GM12878 (cell line): ENCODE results near the gene ZNF689. TPM values are rescaled to one million over a fixed set of nuclear protein-coding genes. Genes with fewer than 3 reads are reported as not detected.

Source experiments
- ATAC-seq: fragments of 200-7000 bp; cut with Tn5 transposase; 3 replicates; pipeline ENCODE4 v1.9.1; 2020; ENCODE audit warnings: mild to moderate bottlenecking, moderate library complexity
- BruUV-seq: library from RNA; stranded (reverse); fragments of 400-500 nt; replicated peaks from 2 replicates; lab custom pipeline; 2021; lab: Mats Ljungman, UMichigan
- CTCF ChIA-PET: fragments of 300-600 bp; sonication (Branson Sonifier 250); formaldehyde crosslinking; extraction: SDS; loops from one replicate; lab custom pipeline; 2021; ENCODE audit warnings: inconsistent platforms; lab: Yijun Ruan, JAX
- POLR2A ChIA-PET: fragments of 350-600 bp; formaldehyde crosslinking; extraction: SDS; loops from one replicate; lab custom pipeline; 2021; ENCODE audit warnings: inconsistent platforms; lab: Charles Lee
- RAD21 ChIA-PET: fragments of 300-600 bp; sonication (Branson Sonifier 250); formaldehyde crosslinking; loops from one replicate; lab custom pipeline; 2023; ENCODE audit warnings: antibody characterized with exemption; ENCODE audit not compliant: unreplicated experiment; lab: Charles Lee
- SMC1A ChIA-PET: fragments of 300-600 bp; sonication (Branson Sonifier 250); formaldehyde crosslinking; loops from one replicate; lab custom pipeline; 2023; ENCODE audit not compliant: unreplicated experiment, uncharacterized antibody; lab: Charles Lee
- DNase-seq: peaks from one replicate; pipeline ENCODE4 v3.0.0-alpha.2; 2011; ENCODE audit warnings: low read depth, low spot score
- FAIRE-seq: peaks from 3 replicates; lab custom pipeline; 2011; peaks lifted over from hg19 to GRCh38; lab: Jason Lieb, UNC
- H2AFZ ChIP-seq: 2 replicates; pipeline ENCODE4 v1.6.0; 2011; ENCODE audit warnings: low read depth, low read length, control low read depth; ENCODE audit not compliant: control insufficient read depth
- H3K27ac ChIP-seq: 2 replicates; pipeline ENCODE4 v1.5.1; 2011; ENCODE audit warnings: control low read depth; ENCODE audit not compliant: control insufficient read depth, insufficient read depth
- H3K27me3 ChIP-seq, 2 experiments: replicated peaks in 1 of 2; 2 replicates each; pipeline versions ENCODE4 v1.6.0 to v1.6.1; 2011; ENCODE audit warnings: low read length in 1 of 2; ENCODE audit not compliant: control insufficient read depth in 2 of 2, insufficient read depth in 2 of 2
- H3K36me3 ChIP-seq, 2 experiments: 2 replicates each; pipeline ENCODE4 v1.5.1; 2011; ENCODE audit warnings: low read length in 1 of 2; ENCODE audit not compliant: control insufficient read depth in 2 of 2, insufficient read depth in 2 of 2
- H3K4me1 ChIP-seq: 2 replicates; pipeline ENCODE4 v1.6.1; 2011; ENCODE audit warnings: mild to moderate bottlenecking, low read length, moderate library complexity, mixed read lengths; ENCODE audit not compliant: control insufficient read depth, insufficient read depth
- H3K4me2 ChIP-seq: 2 replicates; pipeline ENCODE4 v1.6.0; 2011; ENCODE audit warnings: control low read depth; ENCODE audit not compliant: control insufficient read depth, insufficient read depth
- H3K4me3 ChIP-seq: fragments of 200-600 bp; sonication (generic); 2 replicates; pipeline ENCODE4 v1.5.1; 2016
- H3K79me2 ChIP-seq: 2 replicates; pipeline ENCODE4 v1.6.0; 2011; ENCODE audit warnings: low read length; ENCODE audit not compliant: control insufficient read depth, insufficient read depth
- H3K9ac ChIP-seq: 2 replicates; pipeline ENCODE4 v1.8.0; 2011; ENCODE audit warnings: low read length, control low read depth, mixed read lengths; ENCODE audit not compliant: control insufficient read depth, insufficient read depth
- H3K9me3 ChIP-seq: replicated peaks from 3 replicates; pipeline ENCODE4 v1.5.1; 2011; ENCODE audit warnings: mild to moderate bottlenecking, low read length; ENCODE audit not compliant: control insufficient read depth, insufficient read depth
- H4K20me1 ChIP-seq: 2 replicates; pipeline ENCODE4 v1.6.0; 2011; ENCODE audit not compliant: control insufficient read depth, insufficient read depth
- CREB1 ChIP-seq: IDR thresholded peaks from 2 replicates; pipeline ENCODE4 v1.6.1; 2012; ENCODE audit warnings: low read depth, mild to moderate bottlenecking, inconsistent platforms
- E2F8 ChIP-seq: fragments of 450-650 bp; IDR thresholded peaks from 2 replicates; pipeline ENCODE4 v1.6.1; 2018; ENCODE audit warnings: mild to moderate bottlenecking, low read depth, moderate library complexity; ENCODE audit not compliant: partially characterized antibody
- IKZF1 ChIP-seq: fragments of 450-650 bp; conservative IDR thresholded peaks from 2 replicates; pipeline ENCODE4 v1.6.1; 2017; ENCODE audit warnings: antibody characterized with exemption, mild to moderate bottlenecking
- IKZF2 ChIP-seq, 2 experiments: fragments of 450-650 bp; IDR thresholded peaks; 2 replicates each; pipeline ENCODE4 v1.6.1; 2017; ENCODE audit warnings: mild to moderate bottlenecking in 2 of 2, moderate library complexity in 2 of 2
- POLR2A ChIP-seq: IDR thresholded peaks from 2 replicates; pipeline ENCODE4 v1.6.1; 2011; ENCODE audit warnings: low read depth, mild to moderate bottlenecking, low read length
- PRDM15 ChIP-seq: fragments of 450-650 bp; formaldehyde crosslinking; IDR thresholded peaks from 2 replicates; pipeline ENCODE4 v1.4.0; 2020; ENCODE audit warnings: mild to moderate bottlenecking, moderate library complexity
- SMAD1 ChIP-seq: fragments of 450-650 bp; IDR thresholded peaks from 2 replicates; pipeline ENCODE4 v1.6.1; 2018; ENCODE audit warnings: mild to moderate bottlenecking, low read depth; ENCODE audit not compliant: partially characterized antibody
- SREBF1 ChIP-seq: IDR thresholded peaks from 2 replicates; pipeline ENCODE4 v1.6.1; 2012; ENCODE audit warnings: mild to moderate bottlenecking, low read length
- WGBS: methylation state at CpG from one replicate; pipeline ENCODE4 v1.1.6; 2016; ENCODE audit warnings: low lambda C conversion rate; ENCODE audit not compliant: insufficient replicate concordance, insufficient coverage; ENCODE audit errors: missing lambda C conversion rate; 5-methylcytosine and 5-hydroxymethylcytosine counted together
- in situ Hi-C: fragments of 300-500 bp; cut with MboI; formaldehyde crosslinking; loops from 9 replicates; pipeline ENCODE4 v1.14.3; 2018; ENCODE audit warnings: mixed read lengths
- intact Hi-C: fragments of 100-400 bp; cut with micrococcal nuclease; formaldehyde crosslinking; loops from one replicate; pipeline ENCODE4 v1.14.2; 2022; ENCODE audit not compliant: unreplicated experiment
- polyA plus RNA-seq, 11 experiments: library from polyadenylated mRNA; depleted of rRNA in 4 of 11; unstranded in 6 of 11; stranded (reverse) in 5 of 11; fragments of >200 nt; fragmentation: Nextera tagmentation in 4 of 11; fragmentation: Illumina TruSeq in 1 of 11; extraction: Ambion mirVana in 4 of 11; extraction: Trizol in 1 of 11; gene quantifications; 1 replicate in 1 of 11; 2 replicates in 10 of 11; pipeline versions ENCODE4 v1.2.1 to v1.2.3, GENCODE V29; 2011 to 2016; ENCODE audit warnings: inconsistent platforms in 2 of 11, missing spikeins in 2 of 11, low read depth in 1 of 11
- total RNA-seq, 4 experiments: library from RNA; depleted of rRNA in 3 of 4; stranded (reverse); fragments of >200 nt in 3 of 4; fragmentation: Illumina TruSeq in 1 of 4; extraction: Trizol in 1 of 4; gene quantifications; 2 replicates each; pipeline versions ENCODE4 v1.2.1 to v1.2.3, GENCODE V29; 2013 to 2021

Gene ZNF689
- total and polyA plus RNA-seq, 10 of the 15 experiments (the other 5 are each of a cell fraction or from before 2014, with no cell fraction given) = 4.7 to 13.2 (median 8.5) TPM

GRCh38 chr16:30602616-30603277 is 7.4 kb downstream of the ZNF689 start:
- DNase-seq (no peak), FAIRE-seq (no peak), ATAC-seq (no peak)
- no peak overlapping the region for H2AFZ ChIP-seq
- H3K9me3 ChIP-seq = no peaks in the 10 kb centered on the region
- POLR2A ChIA-PET = interaction anchor here (0.8 to 1.1 kb wide), 3 partner anchors 10 to 177 kb away, joined by 3 to 8 read pairs (median 3); no protein-coding TSS in a partner anchor
- no peak for TF ChIP-seq IKZF2 (IDR thresholded peaks at IDR 0.05)
- 0 out of 2 replicates have a peak, but pooled peaks have one; percentile 10 for TF ChIP-seq POLR2A
- H3K36me3 ChIP-seq = peaks cover 11 to 14% of the 10 kb centered on the region in 2 experiments; a peak in 3 of 4 replicates
- no peak overlapping the region for H3K27ac ChIP-seq
- H3K79me2 ChIP-seq = no peaks in the 10 kb centered on the region
- no peaks in the 10 kb centered on the region for H4K20me1 ChIP-seq
- no peak overlapping the region for H3K9ac ChIP-seq
- CTCF ChIA-PET = interaction anchor here (0.5 to 8.9 kb wide), 8 partner anchors 13 to 172 kb away, joined by 3 to 89 read pairs (median 4); partner anchors contain the start of gene DCTPP1
- RAD21 ChIA-PET = interaction anchor here (0.9 to 3.5 kb wide), 4 partner anchors 13 to 185 kb away, joined by 3 to 14 read pairs (median 5); partner anchors contain the start of gene DCTPP1
- SMC1A ChIA-PET = interaction anchor here (1.5 to 1.7 kb wide), 2 partner anchors 10 to 173 kb away, joined by 6 to 7 read pairs; partner anchors contain the start of gene DCTPP1
- no peak overlapping the region for H3K4me2 ChIP-seq
- intact Hi-C loops (no loop called here), in situ Hi-C loops (no loop called here)
- no peaks in the 10 kb centered on the region for H3K27me3 ChIP-seq
- TSS peak; percentile 36 for BruUV-seq
- H3K4me3 ChIP-seq = no peak overlapping the region
- no peaks in the 10 kb centered on the region; the same call in 1 of the 2 replicates for H3K4me1 ChIP-seq
- WGBS = 86% methylated on average over 4 of the region's 4 CpGs

- DNase-seq = no peak
- ATAC-seq = no peak
- Histone ChIP-seq H3K4me1 (no peaks in the 10 kb centered on the region), H3K9me3 (no peaks in the 10 kb centered on the region), H3K9ac (no peak overlapping the region), H3K4me2 (no peak overlapping the region), H4K20me1 (no peaks in the 10 kb centered on the region), H3K27me3 (no peaks in the 10 kb centered on the region), H3K27ac (no peak overlapping the region), H3K36me3 (peaks cover 11 to 14% of the 10 kb centered on the region in 2 experiments; a peak in 3 of 4 replicates), H3K4me3 (no peak overlapping the region), H3K79me2 (no peaks in the 10 kb centered on the region), H2AFZ (no peak overlapping the region)
- POLR2A ChIA-PET = interaction anchor here (0.9 kb wide), 1 partner anchor 16 kb away, joined by 3 read pairs; no protein-coding TSS in a partner anchor
- RAD21 ChIA-PET = interaction anchor here (1.1 to 3.5 kb wide), 3 partner anchors 66 to 184 kb away, joined by 3 to 14 read pairs (median 5); partner anchors contain the start of gene DCTPP1
- SMC1A ChIA-PET = interaction anchor here (1.5 to 1.7 kb wide), 2 partner anchors 10 to 173 kb away, joined by 6 to 7 read pairs; partner anchors contain the start of gene DCTPP1
- CTCF ChIA-PET = interaction anchor here (0.5 to 8.9 kb wide), 8 partner anchors 14 to 172 kb away, joined by 3 to 89 read pairs (median 4); partner anchors contain the start of gene DCTPP1
- FAIRE-seq = no peak
- 75% methylated on average over 4 of the region's 4 CpGs for WGBS
- intact Hi-C loops = no loop called here
- BruUV-seq = no TSS peak
- in situ Hi-C loops = no loop called here
- TF ChIP-seq CREB1 (no peak), PRDM15 (no peak), SMAD1 (no peak), IKZF1 (no peak), E2F8 (no peak), SREBF1 (no peak)
Observed at GRCh38 chr16:30601966-30602365, 8.2 kb downstream of the ZNF689 start.
